G401 (cell line): ENCODE data around the gene DEF6. TPM values are rescaled to one million over a fixed set of nuclear protein-coding genes. Genes with fewer than 3 reads are reported as not detected.

Experiments
- DNase-seq: peaks from one replicate; pipeline ENCODE4 v3.0.0-alpha.2; 2015; ENCODE audit warnings: low spot score
- in situ Hi-C: cut with HindIII; loops from 2 replicates; pipeline ENCODE4 v1.10.0; 2016; ENCODE audit warnings: low sequenced_read_pairs, mixed read lengths
- total RNA-seq: library from RNA; depleted of rRNA; stranded (reverse); fragments of >200 nt; shearing (Covaris generic); gene quantifications from 2 replicates; pipeline ENCODE4 v1.2.3, GENCODE V29; 2014

Gene DEF6
- total RNA-seq, 1 experiment from 2014 or later = 12.6 TPM

DNA sequence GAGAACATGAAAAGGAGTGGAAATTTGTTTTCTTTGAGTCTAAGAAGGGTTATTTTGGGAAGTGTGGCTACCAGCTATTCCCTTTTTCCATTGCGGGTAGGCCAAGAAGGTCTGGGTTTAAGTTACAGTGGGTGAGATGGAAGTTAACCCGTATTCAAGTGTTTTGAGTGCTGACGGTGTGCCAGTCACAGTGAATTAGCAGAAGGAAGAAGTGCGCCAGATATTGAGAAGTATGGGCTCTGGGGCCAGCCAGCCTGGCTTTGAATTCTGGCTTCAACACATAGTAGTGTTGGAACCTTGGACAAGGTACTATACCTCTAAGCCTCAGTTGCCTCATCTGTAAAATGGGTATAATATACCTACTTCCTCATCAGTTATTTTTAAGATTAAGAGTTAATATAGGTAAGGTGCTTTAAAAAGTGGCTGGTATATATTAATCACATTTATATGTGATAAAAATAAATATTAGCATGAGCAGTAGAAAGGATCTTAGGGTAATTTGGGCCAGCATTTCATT lies 21.8 kb upstream of the DEF6 start:
- DNase-seq = no peak
- in situ Hi-C loops = no loop called here

DNA sequence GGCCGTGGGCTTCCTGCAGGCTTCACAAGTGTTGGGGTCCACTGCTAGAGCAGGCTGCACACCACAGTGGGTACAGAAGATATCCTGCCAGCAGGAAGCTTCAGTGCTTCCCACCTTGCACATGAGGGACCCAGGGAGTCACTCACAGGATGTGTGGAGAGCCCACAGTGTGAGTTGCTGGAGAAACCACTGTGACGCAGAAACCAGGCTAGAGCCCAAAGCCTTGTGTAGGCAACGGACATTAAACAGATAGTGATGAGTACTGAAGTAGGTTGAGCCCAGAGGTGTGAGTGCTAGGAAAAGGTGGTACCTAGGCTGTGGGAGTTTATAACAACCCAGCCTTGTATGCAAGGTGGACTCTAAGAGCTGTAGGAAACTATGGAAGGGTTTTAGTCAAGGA lies 18.9 kb upstream of the DEF6 start:
- in situ Hi-C loops = no loop called here

DNA sequence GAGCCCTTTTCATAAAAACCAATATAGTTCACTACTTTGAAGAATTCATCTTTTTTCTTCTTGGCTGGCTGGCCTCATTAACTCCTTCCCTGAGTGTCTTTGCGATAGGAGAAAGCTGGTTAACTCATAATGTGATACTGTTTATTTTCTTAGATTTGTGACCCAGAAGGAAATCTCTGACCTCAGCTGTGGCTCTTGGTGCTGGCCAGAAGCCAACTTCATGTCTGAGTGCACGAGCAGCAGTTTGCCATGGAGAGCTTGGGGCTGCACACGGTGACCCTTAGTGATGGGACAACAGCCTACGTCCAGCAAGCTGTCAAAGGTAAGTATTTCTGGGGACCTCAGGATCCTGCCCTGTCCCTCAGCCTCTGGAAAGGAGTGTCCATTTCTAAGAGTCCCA lies 16.7 kb upstream of the DEF6 start:
- in situ Hi-C loops = no loop called here

More for the DNA sequence above, 18.9 kb upstream of the DEF6 start:
- no peak for DNase-seq

DNA sequence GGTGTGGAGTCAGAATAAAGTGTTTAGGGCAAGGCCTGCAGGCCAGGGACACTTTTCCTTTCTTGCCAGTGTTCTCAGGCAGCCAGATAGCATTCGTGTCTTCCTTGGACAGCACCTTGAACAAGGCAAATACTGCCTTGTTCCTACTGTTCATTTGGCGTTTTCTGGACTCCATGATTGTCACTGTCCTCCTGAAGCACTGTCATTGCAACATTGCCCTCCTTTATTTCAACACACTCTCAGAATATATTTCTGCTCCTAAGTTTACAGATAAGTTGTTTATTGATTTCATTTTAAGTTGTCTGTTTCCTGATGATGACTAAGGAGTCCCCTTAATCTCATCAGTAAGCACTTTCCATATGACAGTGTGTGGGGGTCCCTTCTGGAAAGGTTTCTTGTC lies 15.1 kb upstream of the DEF6 start:
- no peak for DNase-seq
- in situ Hi-C loops = no loop called here

More for the DNA sequence above, 16.7 kb upstream of the DEF6 start:
- DNase-seq = no peak

DNA sequence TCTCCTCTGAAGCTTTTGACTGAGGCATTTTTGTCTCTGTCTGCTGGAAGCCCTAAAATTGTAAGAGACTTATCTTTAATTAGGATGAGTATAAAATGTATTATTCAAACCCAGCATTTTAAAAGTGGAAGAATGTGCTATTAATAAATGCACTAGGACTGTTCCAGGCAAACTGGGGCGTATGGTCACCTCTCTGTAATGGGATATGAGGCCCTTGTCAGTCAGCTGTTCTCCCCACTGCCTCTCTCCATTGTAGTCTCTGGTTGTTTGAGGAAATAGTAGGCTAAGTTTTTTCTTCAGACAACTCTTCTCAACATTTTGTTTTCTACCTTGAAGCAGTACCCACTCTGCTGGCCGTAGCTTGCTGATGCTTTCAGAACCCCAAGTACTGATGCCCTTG lies 14.3 kb upstream of the DEF6 start:
- in situ Hi-C loops = no loop called here
- DNase-seq = no peak

DNA sequence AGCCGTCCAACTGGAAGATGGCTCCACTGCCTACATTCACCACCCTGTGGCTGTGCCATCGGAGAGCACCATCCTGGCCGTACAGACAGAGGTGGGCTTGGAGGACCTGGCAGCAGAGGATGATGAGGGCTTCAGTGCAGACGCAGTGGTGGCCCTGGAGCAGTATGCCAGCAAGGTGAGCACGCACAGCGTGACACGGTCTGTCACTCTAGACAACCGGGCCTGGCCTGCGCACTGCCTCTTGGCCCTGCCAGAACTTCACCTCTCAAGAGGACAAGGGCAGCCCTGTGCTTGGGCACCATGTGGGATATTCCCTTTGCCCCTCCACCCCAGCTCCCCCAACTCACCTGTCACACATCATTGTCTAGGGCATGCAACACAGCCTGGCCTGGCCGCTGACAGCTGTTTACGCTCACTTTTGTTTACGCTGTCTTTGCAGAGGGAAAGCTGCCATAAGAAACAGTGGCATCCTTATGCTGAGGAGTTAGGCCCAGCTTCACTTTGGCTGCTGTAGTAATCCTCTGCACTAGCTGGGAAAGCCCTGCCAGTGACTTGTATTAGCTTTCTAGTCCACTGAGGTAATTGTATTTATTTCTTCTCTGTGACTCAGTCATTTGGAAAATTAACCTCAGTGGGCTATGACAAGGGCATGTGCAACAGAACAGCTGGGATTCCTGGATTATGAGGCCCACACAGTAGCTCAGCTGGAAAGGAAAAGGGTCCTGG lies 9.8 kb upstream of the DEF6 start:
- DNase-seq = no peak
- in situ Hi-C loops = no loop called here

DNA sequence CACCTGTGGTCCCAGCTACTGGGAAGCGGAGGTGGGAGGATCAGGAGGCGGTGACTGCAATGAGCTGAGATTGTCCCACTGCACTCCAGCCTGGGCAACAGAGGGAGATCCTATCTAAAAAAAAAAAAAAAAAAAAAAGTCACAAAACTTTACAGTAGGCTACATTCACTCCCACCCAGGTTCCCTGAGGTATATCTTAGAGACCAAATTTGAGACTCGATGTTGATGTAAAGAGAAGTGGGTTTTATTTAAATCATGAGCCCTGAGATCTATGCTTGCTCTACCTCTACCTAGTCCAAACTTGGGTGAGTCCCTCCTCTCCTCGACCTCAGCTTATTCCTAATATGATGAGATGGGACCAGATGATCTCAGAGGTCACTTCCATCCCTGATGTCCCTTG lies 8.8 kb upstream of the DEF6 start:
- in situ Hi-C loops = no loop called here
- no peak for DNase-seq

DNA sequence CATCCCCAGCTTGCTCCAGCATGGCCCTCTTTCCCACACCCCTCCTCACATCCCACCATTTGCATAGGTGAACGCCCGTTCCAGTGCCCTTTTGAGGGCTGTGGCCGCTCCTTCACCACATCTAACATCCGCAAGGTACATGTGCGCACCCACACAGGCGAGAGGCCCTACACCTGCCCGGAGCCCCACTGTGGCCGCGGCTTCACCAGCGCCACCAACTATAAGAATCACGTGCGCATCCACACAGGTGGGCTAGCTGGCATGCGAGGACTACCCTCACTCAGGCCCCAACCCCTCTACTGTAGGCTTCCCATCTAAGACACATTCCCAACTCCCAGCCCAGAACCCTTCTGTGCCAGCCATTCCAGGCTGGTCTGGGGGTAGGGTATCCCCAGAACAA lies 6.1 kb upstream of the DEF6 start:
- DNase-seq = no peak
- in situ Hi-C loops = no loop called here

DNA sequence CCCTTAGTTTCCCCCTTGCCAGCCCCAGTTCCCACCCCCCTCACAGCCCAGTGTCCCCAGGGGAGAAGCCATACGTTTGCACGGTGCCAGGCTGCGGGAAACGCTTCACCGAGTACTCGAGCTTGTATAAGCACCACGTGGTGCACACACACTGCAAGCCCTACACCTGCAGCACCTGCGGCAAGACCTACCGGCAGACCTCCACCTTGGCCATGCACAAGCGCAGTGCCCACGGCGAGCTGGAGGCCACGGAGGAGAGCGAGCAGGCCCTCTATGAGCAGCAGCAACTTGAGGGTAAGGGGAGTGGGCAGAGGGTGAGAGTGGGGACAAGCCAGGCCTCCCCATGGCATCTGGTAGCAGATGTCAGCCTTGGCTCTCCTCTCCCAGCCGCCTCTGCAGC lies 5.1 kb upstream of the DEF6 start:
- no peak for DNase-seq
- in situ Hi-C loops = no loop called here

DNA sequence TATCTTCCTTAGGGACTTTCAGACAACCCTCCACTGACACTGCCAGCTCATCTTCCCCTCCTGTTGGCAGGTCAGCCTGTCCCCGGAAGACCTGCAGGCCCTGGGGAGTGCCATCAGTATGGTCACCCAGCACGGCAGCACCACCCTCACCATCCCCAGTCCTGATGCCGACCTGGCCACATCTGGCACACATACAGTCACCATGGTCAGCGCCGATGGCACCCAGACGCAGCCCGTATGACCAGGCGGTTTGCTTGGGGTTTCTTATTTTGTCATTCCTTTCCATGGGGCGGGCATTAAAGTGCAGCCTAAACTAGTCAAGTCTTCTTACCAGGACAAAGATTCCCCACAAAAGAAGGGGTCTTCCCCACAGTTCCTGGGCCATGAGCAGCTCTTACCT lies 3.9 kb upstream of the DEF6 start:
- in situ Hi-C loops = no loop called here
- no peak for DNase-seq

DNA sequence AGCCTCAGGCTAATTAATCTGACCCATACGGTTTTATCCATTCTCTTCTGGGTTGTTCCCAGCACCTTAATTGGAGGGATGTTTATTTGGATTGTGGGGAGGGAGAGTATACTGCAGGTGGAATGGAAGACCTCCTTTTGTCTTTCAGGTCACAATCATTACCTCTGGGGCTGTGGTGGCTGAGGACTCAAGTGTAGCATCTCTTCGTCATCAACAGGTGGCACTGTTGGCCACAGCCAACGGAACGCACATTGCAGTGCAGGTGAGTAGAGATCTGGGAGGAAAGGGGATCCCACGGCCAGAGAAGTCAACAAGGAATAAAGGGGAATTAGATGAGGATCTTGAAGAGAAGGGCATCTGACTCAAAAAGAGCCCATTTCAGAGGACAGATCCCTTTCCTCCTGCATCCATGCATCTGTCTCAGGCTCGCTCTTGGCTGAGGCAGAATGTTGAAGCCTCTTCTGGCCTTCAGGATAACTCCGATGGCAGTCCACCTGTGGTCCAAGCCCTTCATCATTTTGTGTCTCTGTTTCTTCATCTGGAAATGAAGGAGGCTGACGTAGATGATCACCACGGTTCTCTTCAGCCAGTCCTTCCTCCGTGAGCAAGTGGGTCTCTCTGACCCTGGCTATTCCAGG lies 3.2 kb upstream of the DEF6 start:
- in situ Hi-C loops = no loop called here
- peak; percentile 75 for DNase-seq

DNA sequence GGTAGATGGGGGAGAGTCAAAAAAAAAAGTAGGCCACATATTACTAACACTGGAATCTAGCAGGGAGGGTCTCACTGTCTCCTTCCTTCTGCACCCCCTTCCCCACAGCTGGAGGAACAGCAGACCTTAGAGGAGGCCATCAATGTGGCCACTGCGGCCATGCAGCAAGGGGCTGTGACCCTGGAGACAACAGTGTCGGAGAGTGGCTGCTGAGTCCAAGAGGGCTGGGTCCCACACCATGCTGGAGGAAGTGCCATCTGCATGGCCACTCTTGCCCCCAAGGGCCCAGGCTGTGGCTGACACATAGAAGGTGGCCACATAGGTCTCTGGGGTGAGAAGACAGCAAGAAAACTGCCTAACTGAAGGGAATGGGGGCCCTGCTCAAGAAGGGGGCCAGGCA lies 2.6 kb upstream of the DEF6 start:
- in situ Hi-C loops = no loop called here
- DNase-seq = no peak

DNA sequence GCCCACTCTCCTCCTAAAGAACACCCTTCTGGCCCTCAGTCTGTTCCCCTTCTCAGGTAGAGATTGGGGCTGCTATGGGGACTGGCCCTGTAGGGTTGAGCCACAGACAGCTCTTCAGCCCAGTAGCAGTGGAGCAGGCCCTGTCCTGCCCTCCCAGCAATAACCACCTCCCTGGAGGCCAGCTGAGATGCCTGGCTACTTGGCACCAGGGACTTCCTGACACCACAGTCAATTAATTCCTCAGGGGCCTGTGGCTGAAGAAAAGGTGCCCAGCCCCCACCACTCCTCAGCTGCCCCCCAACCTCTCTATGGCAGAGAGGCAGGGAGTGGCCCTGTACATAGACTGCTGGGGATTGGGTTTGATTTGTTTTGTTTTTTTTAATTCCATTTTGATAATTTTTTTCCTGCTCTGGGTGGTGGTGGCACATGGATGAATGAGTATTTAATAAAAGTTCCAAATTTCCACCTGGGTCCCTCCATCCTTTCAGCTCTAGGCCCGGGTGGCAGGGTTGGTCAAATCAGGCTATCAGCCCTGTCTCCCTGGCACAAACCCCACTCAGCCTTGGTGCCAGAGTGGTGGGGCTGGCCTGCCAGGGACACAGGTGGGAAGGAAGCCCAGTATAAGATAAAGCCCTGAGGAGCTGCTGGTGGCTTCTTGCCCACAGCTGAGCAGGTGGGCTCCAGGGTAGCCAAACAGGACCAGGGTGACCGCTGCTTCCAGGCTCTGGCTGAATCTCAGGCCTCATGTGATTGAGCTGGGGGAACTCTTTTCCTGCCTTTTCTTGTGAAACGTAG lies 1.9 kb upstream of the DEF6 start:
- peak; percentile 58 for DNase-seq
- in situ Hi-C loops = no loop called here

DNA sequence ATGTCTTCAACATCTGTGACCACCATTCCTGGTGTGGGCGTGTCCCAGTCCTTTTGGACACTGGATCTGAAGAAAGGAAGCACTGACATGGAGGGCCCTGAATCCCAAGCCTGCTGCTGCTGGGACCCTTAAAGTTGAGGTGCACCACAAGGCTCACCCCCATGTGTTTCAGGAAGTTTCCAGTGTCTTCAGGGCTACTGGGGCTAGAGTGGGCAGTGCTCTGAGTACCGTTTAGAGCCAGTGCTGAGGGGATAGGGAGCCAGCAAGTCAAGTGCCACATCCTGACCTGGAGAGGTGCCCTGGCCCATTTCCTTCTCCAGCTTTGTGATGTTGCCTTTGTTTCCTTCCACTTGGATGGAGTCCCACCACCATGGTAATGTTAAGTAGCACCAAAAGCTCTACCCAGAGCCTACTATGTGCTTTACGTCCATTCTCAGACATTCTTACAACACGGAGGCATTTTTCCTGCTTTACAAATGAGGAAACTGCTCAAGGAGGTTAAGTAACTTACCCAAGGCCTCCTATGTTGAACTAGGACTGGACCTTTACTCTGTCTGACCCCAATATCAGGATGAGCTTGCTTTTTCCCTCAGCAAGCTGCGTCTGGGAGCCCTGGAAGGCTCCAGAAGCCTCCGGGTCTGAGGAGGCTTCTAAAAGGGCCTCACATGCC lies 552 bp upstream of the DEF6 start:
- no peak for DNase-seq
- in situ Hi-C loops = no loop called here

DNA sequence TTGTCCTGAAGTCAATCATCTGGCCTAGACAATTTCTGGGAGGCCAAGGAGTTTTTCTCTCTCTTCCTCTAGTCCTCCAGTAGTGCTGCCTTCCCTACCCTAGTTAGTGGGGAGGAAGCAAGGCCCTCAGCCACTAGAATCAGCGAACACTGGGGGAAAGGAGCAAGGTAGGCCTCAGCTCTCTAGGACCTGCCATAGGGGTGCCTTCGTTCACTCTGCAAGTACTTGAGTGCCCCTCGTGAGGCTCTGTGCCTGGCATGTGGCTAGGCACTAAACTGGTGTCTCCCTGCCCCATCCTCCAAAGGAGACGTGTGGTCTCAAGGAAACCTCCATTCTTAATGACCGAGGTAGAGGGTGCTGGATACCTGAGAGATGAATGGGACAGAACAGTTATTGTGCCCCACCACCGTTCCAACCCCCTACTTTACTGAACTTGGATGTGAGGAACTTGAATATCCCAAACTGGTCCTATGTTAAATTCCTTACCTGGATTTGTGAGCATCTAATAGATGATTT lies 1.1 kb downstream of the DEF6 start:
- in situ Hi-C loops = no loop called here
- no peak for DNase-seq

DNA sequence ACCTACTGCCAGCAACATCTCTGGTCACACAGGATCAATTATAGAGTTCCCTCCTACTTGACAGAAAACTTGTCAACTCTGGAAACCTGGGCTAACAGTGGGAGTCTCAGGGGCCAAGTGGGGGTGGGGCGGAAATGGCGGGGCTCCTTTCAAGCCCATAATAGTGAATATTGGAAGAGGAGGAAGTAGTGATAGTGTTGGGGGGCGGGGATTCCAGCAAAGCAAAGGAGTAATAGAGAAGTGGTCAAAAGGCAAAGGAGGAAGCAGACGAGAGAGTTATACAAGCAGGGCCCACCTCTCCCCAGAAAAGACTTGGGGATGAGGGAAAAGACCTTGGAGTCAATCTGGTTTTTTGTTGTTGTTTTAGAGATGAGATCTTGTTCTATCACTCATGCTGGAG lies 2.1 kb downstream of the DEF6 start:
- in situ Hi-C loops = no loop called here

DNA sequence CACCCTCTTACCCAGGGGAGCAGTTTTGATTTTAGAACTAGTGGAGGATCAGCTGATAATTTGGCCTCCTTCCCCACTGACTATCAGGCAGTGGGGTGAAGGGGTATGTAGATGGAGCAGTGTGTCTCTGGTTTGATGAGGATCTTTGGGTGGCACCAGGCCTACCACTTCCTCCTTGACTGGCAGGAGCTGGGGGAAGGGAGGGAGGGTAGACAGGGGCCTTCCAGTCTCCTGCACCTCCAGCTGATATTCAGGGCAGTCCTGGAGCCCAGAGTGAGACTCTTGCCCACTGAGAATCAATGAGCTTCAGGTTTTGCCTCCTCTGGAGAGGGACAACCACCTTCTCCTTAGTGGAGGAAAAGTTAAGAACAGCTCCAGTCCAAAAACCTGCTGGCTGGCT lies 3.2 kb downstream of the DEF6 start:
- no peak for DNase-seq
- in situ Hi-C loops = no loop called here

More for the DNA sequence above, 2.1 kb downstream of the DEF6 start:
- DNase-seq = no peak

DNA sequence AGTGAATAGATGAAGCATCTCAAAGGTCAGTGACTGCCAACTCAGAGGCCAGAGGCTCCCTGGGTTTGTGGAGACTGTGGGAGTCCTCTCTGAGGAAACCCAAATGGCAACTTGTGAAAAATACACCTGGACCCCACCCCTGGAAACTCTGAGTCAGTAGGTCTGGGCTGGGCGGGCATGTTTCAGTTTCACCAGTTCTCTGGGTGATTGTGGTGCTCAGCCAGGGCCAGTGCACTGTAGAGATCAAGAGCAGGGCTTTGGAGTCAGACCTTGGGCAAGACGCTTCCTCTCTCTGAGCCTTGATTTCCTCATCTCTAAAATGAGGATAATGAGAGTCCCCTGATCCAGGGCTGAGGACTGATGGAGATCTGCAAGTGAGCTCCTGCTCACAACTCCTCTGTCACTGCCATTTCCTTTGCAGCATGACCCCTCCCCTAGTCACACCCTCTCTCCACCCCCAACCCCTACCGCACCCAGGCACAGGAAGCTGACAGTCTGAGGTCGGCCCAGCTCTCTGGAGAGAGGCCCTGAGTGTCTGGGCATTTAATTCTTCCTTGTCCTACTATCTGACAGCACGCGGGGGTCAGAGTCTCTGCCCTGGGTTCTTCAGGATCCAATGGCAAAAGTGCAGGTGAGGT lies 5.1 kb downstream of the DEF6 start:
- in situ Hi-C loops = no loop called here

DNA sequence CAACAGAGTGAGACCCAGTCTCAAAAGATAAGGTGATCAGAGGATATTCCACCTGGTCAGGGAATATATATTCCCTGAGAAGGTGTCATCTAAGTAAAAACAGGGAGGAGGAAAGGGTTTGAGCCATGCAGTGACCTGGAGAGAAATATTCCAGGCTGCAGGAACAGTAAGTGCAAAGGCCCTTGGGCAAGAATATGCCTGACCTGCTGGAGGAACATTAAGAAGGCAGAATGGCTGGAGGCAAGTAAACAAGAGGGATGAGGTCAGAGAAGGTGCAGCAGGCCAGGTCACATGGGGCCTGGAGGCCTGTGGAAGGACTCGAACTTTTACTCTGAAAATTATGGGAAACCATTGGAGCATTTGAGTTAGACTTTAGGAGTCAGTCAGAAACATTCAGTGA lies 6.7 kb downstream of the DEF6 start:
- DNase-seq = no peak
- in situ Hi-C loops = no loop called here

More for the DNA sequence above, 5.1 kb downstream of the DEF6 start:
- no peak for DNase-seq
